ENCODE data around the gene TET3.

GRCh38 chr2:73975731-73976130, 9.0 kb upstream of the TET3 start:
- TF ChIP-seq YY1 (IDR thresholded peaks at IDR 0.05; ENCODE audit: low read depth, low read length) (no peak), CTCF (IDR thresholded peaks at IDR 0.05; ENCODE audit: control extremely low read depth in 1 of 3, insufficient read depth in 1 of 3, low read depth in 1 of 3, low read length in 3 of 3) (no peak), TAF1 (IDR thresholded peaks at IDR 0.05; ENCODE audit: low read depth, low read length) (no peak), RAD21 (IDR thresholded peaks at IDR 0.05 in 1 of 2, conservative IDR thresholded peaks at IDR 0.05 in 1 of 2; ENCODE audit: low read depth in 2 of 2, low read length in 2 of 2) (no peak), EZH2 (IDR thresholded peaks at IDR 0.05; ENCODE audit: low read depth, low read length, severe bottlenecking) (no peak), POLR2A (IDR thresholded peaks at IDR 0.05; ENCODE audit: control extremely low read depth in 1 of 2, low read depth in 2 of 2, low read length in 2 of 2) (no peak), CEBPB (IDR thresholded peaks at IDR 0.05; ENCODE audit: low read depth, low read length) (no peak)

Measured in H1 (cell line).